NCI-H1694 treated with DMSO at 0.1 percent for 48 hours (cell line): ENCODE measurements around the gene KLHL17.

ENCODE experiments used
- DNase-seq: peaks from one replicate; lab custom pipeline; 2025; lab: John Stamatoyannopoulos, UW

The KLHL17 gene

DNA sequence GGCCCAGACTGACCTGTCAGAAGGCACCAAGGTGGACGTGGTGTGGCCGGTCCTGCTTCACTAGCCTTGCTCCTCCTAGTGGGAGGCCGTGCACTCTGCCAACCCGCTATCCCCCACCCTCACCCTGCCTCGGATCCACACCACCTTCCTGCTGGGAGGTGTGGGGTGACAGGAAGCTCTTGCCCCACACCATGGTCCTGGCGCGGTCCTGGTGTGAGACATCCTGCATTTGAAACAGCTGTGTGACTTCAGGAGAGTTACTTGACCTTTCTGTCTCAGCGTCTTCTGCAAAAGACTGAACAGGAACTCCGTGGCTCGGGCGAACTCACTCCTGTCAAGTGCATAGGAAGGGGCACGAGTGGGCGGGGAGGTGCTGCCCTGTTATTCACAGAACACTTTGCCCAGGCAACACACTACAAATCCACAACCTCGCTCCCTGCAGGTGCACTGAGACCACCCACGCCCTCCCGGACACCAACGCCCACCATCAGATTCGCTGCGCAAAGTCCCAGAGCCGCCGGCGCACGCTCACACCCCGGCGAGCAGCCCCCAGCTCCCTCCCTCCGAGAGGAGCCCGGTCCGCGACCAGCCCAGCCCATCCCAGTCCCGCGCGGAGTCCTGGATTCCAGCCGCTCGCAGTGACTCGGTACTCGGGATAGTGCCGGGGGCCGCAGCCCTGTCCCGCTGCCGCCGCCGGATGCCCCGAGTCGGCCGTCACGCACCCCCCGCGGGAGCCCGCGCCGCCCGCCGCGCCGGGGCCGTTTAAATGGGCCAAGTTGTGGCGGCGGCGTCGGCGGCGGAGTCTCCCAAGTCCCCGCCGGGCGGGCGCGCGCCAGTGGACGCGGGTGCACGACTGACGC lies 37.0 kb upstream of the KLHL17 start, which contains the start of gene SAMD11:
TSS of gene SAMD11 (plus strand) at position 793 of the 860 bp plus-strand sequence. CDS start 509 bp downstream, outside the sequence.
- DNase-seq: peak; percentile 48

DNA sequence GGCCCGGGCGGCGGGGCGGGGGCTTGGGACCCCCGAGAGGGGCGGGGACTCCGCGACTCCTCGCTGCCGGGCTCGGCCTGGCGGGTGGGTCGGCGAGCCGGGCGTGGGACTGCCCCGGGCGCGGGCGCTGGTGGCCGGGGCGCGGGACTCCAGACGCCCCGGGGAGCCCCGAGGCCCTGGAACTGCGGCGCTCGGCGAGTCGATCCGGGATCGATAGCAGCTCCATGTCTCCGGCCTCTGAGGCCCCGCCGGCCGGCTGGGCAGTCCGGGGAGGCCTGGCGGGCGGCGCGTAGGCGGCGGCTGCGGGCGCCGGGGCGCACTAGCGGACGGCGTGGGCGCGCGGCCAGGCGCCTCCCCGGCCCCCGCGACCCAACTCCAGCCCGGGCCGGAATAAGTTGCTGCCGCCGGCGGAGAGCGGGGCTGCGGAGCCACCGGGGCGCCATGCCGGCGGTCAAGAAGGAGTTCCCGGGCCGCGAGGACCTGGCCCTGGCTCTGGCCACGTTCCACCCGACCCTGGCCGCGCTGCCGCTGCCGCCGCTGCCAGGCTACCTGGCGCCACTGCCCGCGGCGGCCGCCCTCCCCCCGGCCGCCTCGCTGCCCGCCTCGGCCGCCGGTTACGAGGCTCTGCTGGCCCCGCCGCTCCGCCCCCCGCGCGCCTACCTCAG lies 36.3 kb upstream of the KLHL17 start:
- DNase-seq: no peak

DNA sequence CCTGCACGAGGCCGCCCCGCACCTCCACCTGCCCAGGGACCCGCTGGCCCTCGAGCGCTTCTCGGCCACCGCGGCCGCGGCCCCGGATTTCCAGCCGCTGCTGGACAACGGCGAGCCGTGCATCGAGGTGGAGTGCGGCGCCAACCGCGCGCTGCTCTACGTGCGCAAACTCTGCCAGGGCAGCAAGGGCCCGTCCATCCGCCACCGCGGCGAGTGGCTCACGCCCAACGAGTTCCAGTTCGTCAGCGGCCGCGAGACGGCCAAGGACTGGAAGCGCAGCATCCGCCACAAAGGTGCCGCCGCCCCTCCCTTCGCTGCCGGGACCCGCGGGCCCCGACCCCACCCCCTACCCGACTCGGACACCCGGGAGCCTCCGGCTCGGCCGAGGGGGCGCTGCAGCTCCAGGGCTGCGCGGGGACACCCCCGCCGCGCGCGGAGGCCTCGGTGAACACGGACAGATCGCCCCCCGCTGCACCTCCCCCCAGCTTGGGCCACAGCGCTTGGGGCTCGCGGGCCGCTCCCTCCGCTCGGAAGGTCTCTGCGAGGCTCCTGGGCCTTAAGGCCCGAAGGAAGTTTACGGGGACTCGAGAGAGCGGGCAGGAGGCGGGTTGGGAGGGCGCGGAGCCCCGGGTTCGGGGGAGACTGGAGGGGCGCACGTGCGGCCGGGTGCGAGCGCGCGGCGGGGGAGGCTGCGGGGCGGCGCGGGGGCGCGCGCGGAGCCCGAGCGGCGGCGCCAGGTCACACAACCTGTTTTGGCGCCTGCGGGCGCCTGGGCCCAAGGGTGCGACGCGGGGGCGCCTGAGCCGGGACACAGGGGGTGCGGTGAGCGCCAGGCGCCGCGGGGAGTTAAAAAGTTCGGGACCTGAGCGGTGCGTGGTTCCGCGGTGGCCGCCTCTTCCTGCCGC lies 35.5 kb upstream of the KLHL17 start:
- DNase-seq: no peak

DNA sequence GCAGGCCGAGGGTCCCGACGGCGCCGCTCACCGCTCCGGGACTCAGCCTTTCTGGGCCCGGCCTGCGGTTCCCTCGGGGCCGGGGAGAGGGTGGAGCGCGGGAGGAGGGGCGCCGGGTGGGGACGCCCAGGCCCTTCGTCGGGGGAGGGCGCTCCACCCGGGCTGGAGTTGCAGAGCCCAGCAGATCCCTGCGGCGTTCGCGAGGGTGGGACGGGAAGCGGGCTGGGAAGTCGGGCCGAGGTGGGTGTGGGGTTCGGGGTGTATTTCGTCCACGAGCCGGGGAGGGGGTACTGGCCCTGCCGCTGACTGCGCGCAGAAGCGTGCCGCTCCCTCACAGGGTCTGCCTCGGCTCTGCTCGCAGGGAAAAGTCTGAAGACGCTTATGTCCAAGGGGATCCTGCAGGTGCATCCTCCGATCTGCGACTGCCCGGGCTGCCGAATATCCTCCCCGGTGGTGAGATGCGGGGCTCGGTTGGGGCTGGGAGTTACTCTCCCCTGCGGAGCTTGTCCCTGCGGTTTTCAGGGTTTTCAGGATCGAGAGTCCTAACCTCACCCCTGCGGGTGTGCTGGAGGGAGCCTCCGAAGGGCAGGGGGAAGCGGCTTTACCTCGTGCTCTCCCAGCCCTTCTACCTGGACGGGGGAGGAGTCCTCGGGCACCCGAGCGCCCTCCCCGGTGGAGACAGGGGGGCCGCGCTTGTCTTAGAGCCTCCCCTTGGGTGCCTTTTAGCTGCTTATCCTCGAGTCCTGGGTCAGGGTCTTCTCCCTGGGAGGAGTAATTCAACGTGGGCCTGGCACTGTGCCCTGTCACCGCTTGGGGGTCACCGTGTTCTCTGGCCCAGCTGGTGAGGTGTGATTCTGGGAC lies 34.6 kb upstream of the KLHL17 start:
- DNase-seq: no peak

DNA sequence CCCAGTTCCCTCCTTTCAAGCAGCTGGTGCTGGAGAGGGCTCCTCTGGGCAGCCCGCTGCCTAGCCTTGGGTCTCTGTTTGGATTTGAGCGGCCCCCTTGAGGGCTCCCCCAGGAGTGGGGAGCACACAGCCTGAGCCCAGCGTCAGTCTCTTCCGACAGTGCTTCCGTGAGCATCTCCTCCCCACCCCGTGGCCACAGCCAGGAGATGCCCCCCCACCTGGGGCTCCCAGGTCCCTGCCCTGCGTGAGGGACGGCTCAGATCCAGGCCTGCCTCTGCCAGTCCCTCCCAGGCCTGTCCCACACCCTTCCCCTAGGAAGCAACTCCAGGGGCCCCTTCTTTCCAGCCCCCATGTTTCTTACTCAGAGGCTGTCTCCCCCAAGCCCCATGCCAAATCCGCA lies 33.1 kb upstream of the KLHL17 start:
- no peak for DNase-seq

DNA sequence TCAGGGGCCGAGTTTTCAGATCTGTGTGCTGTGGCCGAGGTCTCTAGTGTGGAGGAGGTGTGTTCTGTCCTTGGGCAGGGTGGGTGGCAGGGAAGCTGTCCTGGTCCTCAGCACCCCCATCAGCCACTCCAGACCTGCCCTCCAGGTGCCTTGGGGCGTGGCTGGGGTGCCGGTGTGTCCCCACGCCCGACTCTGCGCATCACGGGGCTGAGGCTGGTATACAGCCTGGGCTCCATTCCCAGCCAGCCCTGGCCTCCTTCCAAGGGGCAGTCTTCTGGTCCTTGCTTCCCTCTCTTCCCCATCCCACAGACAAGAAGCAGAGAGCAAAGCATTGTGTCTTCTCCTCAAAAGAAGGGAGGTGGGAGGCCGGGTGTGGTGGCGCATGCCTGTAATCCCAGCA lies 32.6 kb upstream of the KLHL17 start:
- DNase-seq: no peak

DNA sequence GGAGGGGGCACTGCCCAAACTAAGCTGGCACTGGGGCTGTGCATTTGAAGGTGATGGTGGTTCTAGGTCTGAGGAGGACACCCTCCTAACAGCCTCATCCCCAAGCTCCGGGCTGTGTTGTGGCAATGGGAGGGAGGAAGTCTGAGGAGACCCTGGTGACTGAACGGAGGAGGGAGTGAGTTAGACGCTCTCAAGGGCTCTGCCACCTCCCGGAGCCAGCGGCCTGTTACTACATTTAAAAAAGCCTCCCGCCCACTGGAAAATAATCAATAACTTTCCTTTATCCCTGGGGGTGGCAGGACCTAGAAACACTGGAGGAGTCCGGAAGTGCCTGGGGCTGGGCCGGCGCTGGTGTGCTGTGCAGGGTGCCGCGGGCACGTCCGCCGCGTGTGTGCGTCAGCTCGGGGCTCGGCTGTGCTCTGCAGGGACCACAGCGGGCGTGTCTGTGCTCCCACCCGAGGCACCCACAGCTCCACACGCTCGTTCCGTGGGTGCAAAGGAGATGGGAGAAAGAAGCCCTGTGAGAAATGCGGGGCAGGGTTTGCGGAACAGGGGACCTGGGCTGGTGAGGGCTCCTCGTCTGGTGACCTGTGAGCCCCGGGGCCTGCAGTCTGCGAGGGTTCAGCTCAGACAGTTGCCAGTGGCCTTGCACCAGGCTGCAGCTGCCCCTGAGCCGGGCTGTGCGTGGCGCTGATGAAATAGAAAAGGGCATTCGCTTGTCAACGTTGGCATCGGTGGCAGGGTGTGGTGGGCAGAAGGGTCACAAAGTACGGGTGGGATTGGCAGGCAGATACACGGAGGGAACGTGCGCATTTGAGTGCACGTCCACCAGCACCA lies 31.3 kb upstream of the KLHL17 start:
- DNase-seq: no peak

DNA sequence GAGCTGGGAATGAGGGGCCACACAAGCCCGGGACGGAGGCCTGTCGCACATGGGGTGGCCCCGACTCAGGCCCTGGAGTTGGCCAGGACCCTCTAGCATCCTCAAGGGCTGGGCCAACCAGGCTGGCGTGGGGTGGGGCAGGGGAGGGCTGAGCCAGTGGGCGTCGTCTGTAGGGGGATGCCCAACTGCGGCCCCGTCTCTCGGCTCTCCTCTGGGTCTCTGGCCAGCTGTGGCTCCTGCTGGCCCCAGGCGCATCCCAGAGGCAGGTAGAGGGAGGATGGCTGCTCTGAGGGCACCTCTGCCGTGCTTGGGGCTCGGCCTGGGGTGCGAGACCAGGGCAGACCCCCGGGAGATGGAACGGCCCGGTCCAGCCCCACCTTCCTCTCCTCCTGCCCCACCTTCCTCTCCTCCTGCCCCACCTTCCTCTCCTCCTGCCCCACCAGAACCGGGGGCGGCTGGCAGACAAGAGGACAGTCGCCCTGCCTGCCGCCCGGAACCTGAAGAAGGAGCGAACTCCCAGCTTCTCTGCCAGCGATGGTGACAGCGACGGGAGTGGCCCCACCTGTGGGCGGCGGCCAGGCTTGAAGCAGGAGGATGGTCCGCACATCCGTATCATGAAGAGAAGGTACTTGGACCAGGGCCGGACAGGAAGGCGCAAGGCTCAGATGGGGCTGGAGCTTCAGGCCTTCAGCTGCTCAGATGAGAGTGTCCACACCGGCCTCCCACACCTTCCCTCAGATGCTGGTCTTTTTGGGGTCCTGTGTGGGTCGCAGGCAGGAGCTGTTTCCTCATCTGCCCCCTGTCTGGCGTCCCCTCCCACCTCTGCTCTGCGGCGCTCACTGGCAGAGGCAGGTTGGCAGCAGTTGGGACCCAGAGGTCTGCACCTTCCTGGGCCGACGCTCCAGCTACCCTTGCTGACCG lies 30.4 kb upstream of the KLHL17 start:
- DNase-seq: no peak

DNA sequence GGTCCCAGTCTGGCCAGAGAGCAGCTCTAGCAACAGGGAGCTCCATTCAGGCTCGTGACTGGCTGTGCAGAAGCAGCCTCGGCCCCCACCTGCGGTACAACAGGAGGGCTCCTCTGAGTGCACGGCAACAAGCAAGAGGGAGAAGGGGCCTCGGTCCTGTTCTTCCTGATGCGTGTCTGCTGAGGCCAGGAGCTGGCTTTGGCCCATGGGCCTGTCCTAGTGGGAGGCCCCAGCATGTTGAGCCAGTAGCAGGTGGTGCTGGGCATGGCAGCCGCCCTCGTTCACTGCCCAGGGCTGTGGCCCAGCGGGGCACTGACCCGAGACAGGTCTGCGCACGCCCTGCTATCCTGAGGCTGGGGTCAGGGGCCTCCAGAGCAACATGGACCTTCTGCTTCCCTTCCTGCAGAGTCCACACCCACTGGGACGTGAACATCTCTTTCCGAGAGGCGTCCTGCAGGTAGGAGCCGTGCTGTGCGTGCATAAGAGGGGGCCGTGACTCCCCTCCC lies 29.7 kb upstream of the KLHL17 start:
- DNase-seq: no peak

DNA sequence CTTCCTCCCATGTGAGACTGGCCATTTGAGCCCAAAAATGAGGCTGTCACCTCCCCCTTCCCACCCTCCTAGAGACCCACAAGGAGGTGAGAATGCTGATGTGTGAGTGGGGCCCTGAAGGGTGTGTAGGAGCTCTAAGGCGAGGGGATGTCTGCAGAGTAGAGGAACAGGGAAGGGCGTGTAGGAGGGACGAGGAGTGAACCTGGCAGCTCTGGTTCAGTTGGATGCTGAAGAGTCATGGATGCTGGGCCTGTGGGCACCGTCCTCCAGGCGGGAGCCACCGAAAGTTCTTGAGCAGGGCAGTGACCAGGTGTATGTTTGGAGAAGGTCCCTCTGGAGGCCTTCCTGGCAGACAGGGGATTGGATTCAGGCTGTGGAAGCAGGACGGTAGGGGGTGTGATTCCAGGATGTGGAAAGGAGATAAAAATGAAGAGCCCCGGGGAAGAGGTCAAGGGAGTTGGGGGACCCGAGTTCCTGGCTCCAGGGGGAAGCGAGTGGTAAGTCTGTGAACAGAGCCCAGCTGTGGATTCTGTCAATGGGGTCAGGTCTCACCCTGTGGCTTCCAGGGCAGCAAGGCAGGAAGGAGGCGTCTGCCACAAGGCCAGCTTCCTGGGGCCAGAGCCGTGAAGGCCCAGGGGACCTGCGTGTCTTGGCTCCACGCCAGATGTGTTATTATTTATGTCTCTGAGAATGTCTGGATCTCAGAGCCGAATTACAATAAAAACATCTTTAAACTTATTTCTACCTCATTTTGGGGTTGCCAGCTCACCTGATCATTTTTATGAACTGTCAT lies 28.8 kb upstream of the KLHL17 start:
- DNase-seq: no peak

DNA sequence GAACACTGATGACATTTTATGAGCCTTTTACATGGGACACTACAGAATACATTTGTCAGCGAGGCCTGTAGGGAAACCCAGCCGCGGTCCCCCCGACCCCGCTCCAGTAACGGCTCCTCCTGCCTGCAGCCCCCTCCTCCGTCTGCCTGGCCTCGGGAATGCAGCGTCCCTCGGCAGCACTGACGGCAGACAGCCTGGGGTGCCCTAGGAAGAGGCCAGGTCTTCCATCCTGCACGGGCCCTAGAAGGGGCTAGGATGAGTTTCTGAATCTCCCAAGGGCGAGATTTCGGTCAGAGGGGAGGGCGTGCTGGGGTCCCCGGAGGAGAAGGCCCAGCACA lies 28.2 kb upstream of the KLHL17 start:
- no peak for DNase-seq

DNA sequence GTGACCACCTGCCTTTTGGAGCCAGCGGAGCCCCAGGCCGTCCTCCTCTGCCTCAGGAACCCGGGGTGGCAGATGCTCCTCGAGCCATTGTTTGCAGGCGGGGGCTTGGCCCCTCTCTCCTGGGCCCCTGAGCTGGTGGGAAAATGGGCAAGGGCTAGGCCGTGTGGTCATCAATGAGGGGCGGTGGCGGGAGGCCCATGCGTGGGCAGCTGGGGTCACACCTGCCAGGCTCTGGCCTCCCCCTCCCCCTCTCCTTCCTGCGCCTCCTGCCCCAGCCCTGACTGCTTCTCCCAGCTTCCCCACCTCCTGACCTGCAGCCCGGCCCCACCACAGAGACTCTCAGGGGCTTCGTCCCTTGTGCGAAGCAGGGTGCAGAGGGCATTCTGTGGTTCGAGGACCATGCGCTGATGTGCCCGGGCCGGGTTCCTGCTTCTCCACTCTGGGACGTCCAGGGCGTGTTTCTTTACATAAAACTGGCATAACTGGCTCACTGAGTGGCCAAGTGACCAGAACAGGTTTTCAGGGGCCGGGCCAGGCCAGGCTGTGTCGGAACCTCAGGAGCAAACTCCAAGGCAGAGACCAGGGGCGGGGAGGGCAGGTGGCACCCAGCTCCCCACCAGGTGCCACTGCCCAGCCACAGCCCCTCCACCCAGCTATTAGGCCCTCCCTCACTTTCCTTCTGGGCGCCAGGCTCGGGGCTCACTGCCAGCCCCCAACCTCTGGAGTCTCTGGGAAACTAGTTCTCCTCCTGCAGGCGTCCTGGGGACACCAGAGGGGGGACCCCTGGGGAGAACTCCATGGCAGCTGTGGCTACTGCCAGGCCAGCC lies 27.4 kb upstream of the KLHL17 start:
- no peak for DNase-seq

DNA sequence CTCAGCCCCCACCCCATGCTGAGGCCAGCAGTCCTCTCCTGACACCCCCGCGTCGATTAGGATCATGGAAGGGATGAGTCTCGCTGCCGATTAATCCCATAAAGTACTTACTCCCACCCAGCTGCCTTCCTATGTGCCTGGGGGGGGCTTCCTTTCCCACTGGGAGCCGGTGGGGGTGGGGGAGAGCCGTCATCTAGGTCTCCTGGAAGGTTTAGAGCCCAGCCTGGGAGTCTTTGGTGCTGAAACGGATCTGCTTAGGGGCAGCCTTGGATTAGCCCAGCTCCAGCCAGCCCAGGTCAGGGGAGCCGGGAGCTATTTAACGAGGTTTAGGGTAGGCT lies 26.8 kb upstream of the KLHL17 start:
- no peak for DNase-seq

DNA sequence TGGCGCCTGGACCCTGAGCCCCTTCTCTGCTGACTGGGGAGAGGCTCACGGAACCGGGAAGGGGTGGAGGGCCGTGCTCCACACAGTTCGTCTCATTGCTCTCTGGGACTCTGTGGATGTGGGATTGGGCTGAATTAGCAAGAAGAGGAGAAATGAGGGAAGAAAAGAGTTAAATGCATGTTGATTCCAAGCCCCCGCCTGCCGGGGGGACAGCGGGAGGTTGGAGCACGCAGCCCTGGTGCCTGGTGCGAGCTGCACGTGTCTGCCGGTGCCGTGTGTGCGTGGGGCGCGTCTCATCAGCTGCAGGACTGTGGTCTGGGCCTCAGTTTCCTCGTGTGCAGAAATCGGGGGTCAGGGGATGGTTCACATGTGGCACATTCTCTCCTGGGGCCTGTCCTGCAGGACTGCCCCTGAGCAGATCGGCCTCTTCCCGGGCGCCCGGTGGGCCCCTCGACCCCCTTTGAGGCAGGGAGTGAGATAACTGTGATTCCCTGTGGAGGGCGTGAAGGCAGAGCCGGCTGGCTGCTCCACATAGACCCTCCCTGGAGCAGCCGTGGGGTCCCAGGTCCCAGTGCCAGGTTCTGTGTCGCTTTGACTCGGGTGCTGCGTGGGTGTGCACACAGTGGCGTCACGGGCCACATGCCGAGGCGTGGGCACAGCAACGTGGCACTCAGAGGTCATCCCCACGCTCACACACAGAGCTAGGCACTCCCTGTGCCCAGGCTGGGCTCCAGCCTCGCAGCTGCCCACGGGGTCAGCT lies 25.2 kb upstream of the KLHL17 start:
- no peak for DNase-seq

DNA sequence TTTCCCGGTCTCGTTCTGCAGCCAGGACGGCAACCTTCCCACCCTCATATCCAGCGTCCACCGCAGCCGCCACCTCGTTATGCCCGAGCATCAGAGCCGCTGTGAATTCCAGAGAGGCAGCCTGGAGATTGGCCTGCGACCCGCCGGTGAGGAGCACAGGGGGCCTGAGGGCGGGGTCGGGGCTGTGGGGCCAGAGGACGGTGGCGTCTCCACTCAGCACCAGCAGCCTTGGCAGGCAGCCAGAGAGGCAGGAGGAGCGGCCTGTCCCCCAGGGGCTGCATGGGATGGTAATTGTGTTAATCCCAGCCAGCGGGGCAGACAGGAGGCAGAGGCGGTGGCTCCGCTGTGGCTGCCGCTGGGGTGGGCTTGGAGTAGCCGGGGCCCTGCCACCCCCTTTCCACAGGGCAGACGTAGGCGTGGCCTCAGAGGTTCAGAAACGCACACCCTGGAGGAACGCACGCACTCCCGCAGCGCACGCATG lies 24.6 kb upstream of the KLHL17 start:
- DNase-seq: peak; percentile 33

DNA sequence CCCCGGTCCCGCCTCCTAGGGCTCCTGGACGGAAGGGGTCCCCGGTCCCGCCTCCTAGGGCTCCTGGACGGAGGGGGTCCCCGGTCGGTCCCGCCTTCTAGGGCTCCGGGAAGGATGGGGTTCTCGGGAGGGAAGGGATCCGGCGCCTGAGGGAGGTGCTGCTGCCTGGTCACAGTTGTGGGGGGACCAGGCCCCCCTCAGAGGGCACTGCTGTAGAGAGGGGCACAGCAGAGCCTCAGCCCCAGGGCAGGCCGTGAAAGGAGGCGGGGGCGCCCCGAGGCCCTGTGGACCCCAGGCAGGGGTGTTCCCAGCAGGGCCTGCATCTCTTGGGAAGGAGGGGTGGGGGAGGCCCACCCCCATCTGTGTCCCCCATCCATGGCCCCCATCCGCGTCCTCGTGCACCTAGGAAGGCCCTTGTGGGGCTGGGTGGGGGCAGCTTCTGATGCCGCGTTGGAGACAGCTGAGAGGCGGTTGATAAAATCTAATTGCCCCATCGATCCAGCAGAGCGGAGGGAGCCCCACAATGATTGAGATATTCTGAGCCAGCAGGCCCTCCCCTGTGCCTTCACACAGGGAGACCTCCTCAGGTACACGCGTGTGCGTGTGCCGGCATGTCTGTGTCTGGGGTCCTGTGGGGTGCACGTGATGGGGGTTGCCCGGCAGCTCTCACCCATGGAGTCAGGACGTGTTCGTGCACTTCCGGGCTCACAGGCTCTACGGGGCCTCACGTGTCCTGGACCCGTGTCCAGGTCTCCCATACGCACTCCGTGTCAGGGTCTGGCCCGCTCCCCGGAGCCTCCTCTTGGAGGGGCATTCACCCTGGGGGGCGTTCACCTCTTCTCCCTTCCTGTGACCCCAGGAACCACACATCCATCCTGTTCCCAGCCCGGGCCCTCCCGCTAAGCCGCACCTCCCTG lies 23.8 kb upstream of the KLHL17 start:
- no peak for DNase-seq
